Measurements from ENCODE around the gene AATK. TPM values are rescaled to one million over a fixed set of nuclear protein-coding genes. Genes with fewer than 3 reads are reported as not detected.

AATK gene
- total and polyA plus RNA-seq, 10 donors = 2.5 to 69.5 (median 20.1) TPM

DNA sequence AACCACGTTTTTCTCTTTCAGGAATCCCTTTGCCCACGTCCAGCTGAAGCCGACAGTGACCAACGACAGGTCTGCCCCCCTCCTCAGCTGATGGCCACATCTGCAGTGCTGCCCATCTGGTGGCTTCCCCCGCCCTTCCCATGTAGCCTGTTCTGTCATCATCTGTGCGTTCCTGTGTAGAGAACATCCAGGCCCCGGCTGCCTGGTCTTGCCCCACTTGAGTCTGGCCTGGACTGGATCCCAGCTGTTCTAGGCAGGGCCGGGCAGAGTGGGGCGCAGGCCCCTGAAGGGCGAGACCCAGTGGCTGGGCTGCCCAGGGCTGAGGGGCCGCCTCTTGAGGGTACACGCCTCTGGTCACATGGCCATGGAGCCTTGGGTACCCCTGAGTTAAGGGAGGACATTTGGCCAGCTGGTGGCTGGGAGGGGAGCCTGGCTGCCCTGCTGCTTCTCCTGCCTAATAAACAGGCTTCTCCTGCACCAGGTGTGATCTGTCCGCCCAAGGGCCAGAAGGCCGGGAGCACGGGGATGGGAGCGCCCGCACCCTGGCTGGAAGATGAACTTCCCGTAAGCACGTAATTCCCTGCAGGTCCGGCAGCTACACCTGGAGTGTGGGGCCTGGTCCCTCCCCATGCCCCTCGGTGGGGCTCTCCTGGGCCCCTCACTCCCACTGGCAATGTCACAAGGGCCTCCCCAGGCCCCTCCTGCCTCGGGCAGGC is 50.1 kb downstream of the AATK start:
- no peaks in the 10 kb centered on the region for H3K9me3 ChIP-seq
- H3K4me3 ChIP-seq = no peak overlapping the region
- no peaks in the 10 kb centered on the region for H3K27me3 ChIP-seq (replicated peaks in 1 of 7)
- H3K4me1 ChIP-seq = peaks cover 0 to 62% (median 33%) of the 10 kb centered on the region in 6 donors
- intact Hi-C loops (cut with DNase I; ENCODE audit: low total_unique reads) = no loop called here
- WGBS, 5 donors = 81 to 90% (median 87%) methylated on average over 12 to 22 of the region's 22 CpGs
- TF ChIP-seq, protein P1, sequence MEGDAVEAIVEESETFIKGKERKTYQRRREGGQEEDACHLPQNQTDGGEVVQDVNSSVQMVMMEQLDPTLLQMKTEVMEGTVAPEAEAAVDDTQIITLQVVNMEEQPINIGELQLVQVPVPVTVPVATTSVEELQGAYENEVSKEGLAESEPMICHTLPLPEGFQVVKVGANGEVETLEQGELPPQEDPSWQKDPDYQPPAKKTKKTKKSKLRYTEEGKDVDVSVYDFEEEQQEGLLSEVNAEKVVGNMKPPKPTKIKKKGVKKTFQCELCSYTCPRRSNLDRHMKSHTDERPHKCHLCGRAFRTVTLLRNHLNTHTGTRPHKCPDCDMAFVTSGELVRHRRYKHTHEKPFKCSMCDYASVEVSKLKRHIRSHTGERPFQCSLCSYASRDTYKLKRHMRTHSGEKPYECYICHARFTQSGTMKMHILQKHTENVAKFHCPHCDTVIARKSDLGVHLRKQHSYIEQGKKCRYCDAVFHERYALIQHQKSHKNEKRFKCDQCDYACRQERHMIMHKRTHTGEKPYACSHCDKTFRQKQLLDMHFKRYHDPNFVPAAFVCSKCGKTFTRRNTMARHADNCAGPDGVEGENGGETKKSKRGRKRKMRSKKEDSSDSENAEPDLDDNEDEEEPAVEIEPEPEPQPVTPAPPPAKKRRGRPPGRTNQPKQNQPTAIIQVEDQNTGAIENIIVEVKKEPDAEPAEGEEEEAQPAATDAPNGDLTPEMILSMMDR (IDR thresholded peaks at IDR 0.05 in 8 of 11, conservative IDR thresholded peaks at IDR 0.05 in 3 of 11) = no peak
- TF ChIP-seq POLR2A (IDR thresholded peaks at IDR 0.05) (no peak), POLR2AphosphoS5 (IDR thresholded peaks at IDR 0.05) (no peak)
- peak overlapping the region in 1 of 8 donors; percentile 74 for H3K27ac ChIP-seq
- no peak for DNase-seq
- peaks cover 0 to 67% (median 3%) of the 10 kb centered on the region in 6 donors for H3K36me3 ChIP-seq

DNA sequence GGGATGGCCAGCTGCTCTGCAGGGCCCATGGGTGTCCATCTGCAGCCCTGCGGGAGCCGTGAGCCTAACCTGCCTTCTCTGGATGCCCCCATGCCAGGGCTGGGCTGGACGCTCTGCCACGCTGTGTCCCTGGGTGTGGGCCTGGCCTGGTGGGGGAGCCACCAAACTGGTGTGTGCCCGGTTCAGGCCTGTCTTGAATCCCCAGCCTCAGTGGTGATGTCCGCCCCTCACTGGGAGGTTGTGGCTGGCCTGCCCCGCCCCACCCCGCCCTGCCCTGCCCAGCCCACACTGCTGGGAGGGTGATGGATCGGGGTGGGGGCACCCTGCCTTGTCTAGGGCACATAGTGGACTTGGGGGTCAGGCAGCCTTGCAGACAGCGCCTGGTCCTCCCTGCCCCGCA is 50.8 kb downstream of the AATK start:
- intact Hi-C loops (cut with DNase I; ENCODE audit: low total_unique reads) = no loop called here
- H3K9me3 ChIP-seq = no peaks in the 10 kb centered on the region
- TF ChIP-seq POLR2AphosphoS5 (IDR thresholded peaks at IDR 0.05) = peak in 1 of 3 donors; percentile 23
- TF ChIP-seq, protein P1 (IDR thresholded peaks at IDR 0.05 in 8 of 11, conservative IDR thresholded peaks at IDR 0.05 in 3 of 11) = no peak
- H3K36me3 ChIP-seq = peaks cover 0 to 61% (median 0%) of the 10 kb centered on the region in 6 donors
- DNase-seq = no peak
- peaks cover 0 to 62% (median 34%) of the 10 kb centered on the region in 6 donors for H3K4me1 ChIP-seq
- 93 to 97% (median 96%) methylated on average over 6 to 11 of the region's 11 CpGs for WGBS, 5 donors
- H3K27me3 ChIP-seq (replicated peaks in 1 of 7) = no peaks in the 10 kb centered on the region
- H3K4me3 ChIP-seq = no peak overlapping the region
- no peak overlapping the region for H3K27ac ChIP-seq

DNA sequence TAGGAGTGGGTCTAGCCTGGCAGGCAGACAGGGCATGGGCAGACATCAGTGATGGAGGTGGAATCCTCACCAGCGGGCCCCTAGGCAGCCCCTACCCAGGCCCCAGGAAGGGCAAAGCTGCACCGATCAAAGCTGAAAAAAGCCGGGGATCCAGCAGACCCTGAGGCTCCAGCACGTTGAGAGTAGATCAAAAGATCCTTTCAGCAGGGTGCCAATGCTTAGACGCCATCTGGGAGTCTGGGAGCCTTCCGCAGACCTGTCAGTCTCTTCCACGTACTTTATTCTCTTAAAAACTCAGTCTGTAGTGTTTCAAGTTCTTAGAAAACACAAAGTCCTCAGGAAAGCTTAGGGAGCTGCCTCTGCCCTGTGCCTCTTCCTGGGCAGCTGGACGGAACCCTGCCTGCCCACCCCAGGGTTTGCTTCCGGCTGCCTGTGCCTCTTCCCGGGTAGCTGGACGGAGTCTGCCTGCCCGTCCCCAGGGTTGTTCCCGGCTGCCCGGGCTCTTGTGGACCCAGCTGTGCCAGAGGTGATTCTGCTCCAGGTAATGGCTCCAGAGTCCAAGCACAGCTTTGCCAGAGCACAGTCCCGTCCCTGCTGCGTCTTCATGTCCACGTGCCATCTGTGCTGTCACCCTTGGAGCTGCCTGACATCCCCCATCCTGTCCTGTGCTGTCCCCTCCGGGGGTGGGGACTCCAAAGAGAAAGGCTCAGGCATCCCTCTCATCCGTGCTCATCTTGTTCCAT is 51.5 kb downstream of the AATK start:
- peaks cover 0 to 56% (median 32%) of the 10 kb centered on the region in 6 donors for H3K4me1 ChIP-seq
- TF ChIP-seq POLR2AphosphoS5 (IDR thresholded peaks at IDR 0.05) (no peak), POLR2A (IDR thresholded peaks at IDR 0.05) (no peak)
- TF ChIP-seq, protein P1 (IDR thresholded peaks at IDR 0.05 in 8 of 11, conservative IDR thresholded peaks at IDR 0.05 in 3 of 11) = no peak
- no peak for DNase-seq
- H3K36me3 ChIP-seq = peaks cover 0 to 61% (median 0%) of the 10 kb centered on the region in 6 donors
- H3K4me3 ChIP-seq = no peak overlapping the region
- 81 to 92% (median 84%) methylated on average over 19 of the region's 19 CpGs for WGBS, 5 donors
- H3K27ac ChIP-seq = peak overlapping the region in 1 of 8 donors; percentile 23
- H3K27me3 ChIP-seq (replicated peaks in 1 of 7) = no peaks in the 10 kb centered on the region
- H3K9me3 ChIP-seq = no peaks in the 10 kb centered on the region
- intact Hi-C loops (cut with DNase I; ENCODE audit: low total_unique reads) = no loop called here

DNA sequence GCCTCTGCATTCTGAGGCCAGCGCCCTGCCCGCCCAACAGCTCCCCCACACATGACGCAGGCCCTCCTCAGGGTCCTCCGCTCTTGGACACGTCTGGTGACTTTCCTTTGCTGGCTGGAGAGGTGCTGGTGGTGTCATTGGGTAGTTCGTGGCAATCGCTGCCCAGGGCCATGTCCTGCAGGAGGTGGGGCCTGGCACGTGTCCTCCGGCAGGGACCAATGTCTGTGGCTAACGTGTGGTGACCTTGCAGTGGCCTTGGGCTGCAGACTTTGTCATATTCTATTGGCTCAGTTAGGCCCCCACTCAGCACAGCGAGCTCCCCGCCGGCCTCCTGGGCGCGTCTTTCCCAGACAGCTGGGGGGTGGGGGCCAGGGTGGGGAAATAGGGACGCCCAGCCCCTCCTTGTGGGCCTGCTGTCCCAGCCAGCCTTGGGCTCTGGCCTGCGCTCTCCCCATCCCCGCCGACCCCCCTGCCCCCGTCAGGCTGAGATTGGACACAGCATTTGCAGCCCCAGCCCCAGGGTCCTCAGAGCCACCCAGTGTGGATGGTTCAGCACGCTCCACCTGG is 52.8 kb downstream of the AATK start:
- peak; percentile 14 to 60 (median 51) for TF ChIP-seq POLR2AphosphoS5 (IDR thresholded peaks at IDR 0.05)
- no peak for TF ChIP-seq POLR2A (IDR thresholded peaks at IDR 0.05)
- intact Hi-C loops (cut with DNase I; ENCODE audit: low total_unique reads) = no loop called here
- Histone ChIP-seq H3K9me3 (no peaks in the 10 kb centered on the region), H3K27me3 (replicated peaks in 1 of 7) (no peaks in the 10 kb centered on the region), H3K4me3 (no peak overlapping the region), H3K27ac (peak overlapping the region in 2 of 8 donors; percentile 3 to 11), H3K4me1 (peaks cover 0 to 44% (median 22%) of the 10 kb centered on the region in 6 donors), H3K36me3 (peaks cover 0 to 66% (median 0%) of the 10 kb centered on the region in 6 donors)
- WGBS, 5 donors = 66 to 82% (median 74%) methylated on average over 14 to 21 of the region's 21 CpGs
- peak; percentile 83 for DNase-seq
